GM23338 (cell line): ENCODE measurements around the gene PRPF18. TPM values are rescaled to one million over a fixed set of nuclear protein-coding genes. Genes with fewer than 3 reads are reported as not detected.

Experiments
- ATAC-seq: fragments of 200-7000 bp; cut with Tn5 transposase; 3 replicates; pipeline ENCODE4 v1.9.1; 2020
- DNase-seq: peaks from one replicate; pipeline ENCODE4 v3.0.0-alpha.2; 2015; ENCODE audit warnings: low spot score
- H2AFZ ChIP-seq: fragments of 200-600 bp; sonication (generic); 2 replicates; pipeline ENCODE4 v1.8.0; 2016; ENCODE audit warnings: antibody characterized with exemption, mild to moderate bottlenecking, moderate library complexity
- H3F3A ChIP-seq: fragments of 200-600 bp; sonication (generic); replicated peaks from 2 replicates; pipeline ENCODE4 v1.8.0; 2017; ENCODE audit warnings: antibody characterized with exemption, mixed run types, low read depth
- H3K27ac ChIP-seq: fragments of 200-600 bp; sonication (generic); 2 replicates; pipeline ENCODE4 v1.6.1; 2016; ENCODE audit warnings: low read depth
- H3K27me3 ChIP-seq: fragments of 200-600 bp; sonication (generic); 2 replicates; pipeline ENCODE4 v1.8.0; 2016; ENCODE audit warnings: mild to moderate bottlenecking, mixed run types, moderate library complexity; ENCODE audit not compliant: insufficient read depth
- H3K36me3 ChIP-seq: fragments of 200-600 bp; sonication (generic); 2 replicates; pipeline ENCODE4 v1.8.0; 2016; ENCODE audit warnings: mild to moderate bottlenecking; ENCODE audit not compliant: insufficient read depth
- H3K4me1 ChIP-seq: fragments of 200-600 bp; sonication (generic); 2 replicates; pipeline ENCODE4 v1.8.0; 2016; ENCODE audit warnings: mild to moderate bottlenecking, moderate library complexity; ENCODE audit not compliant: insufficient read depth
- H3K4me2 ChIP-seq: fragments of 200-600 bp; sonication (generic); 2 replicates; pipeline ENCODE4 v1.7.1; 2017; ENCODE audit warnings: mixed run types
- H3K4me3 ChIP-seq: fragments of 200-600 bp; sonication (generic); 2 replicates; pipeline ENCODE4 v1.6.1; 2016; ENCODE audit warnings: mixed run types
- H3K79me2 ChIP-seq: fragments of 200-600 bp; sonication (generic); replicated peaks from 2 replicates; pipeline ENCODE4 v1.8.0; 2017; ENCODE audit warnings: mild to moderate bottlenecking; ENCODE audit not compliant: insufficient read depth
- H3K9me2 ChIP-seq: fragments of 200-600 bp; sonication (generic); 2 replicates; pipeline ENCODE4 v1.8.0; 2017; ENCODE audit not compliant: insufficient read depth
- H4K20me1 ChIP-seq: fragments of 200-600 bp; sonication (generic); replicated peaks from 2 replicates; pipeline ENCODE4 v1.8.0; 2017; ENCODE audit warnings: mild to moderate bottlenecking; ENCODE audit not compliant: insufficient read depth
- H3K27ac Mint-ChIP-seq: 2 replicates; pipeline ENCODE4 v1.8.0; 2020; ENCODE audit warnings: inconsistent platforms, mild to moderate bottlenecking, moderate library complexity, mixed read lengths
- H3K27me3 Mint-ChIP-seq: 3 replicates; pipeline ENCODE4 v1.8.0; 2022; ENCODE audit warnings: low read depth, mild to moderate bottlenecking, moderate library complexity, mixed read lengths, inconsistent platforms; ENCODE audit not compliant: insufficient read depth, poor library complexity
- H3K36me3 Mint-ChIP-seq: 3 replicates; pipeline ENCODE4 v1.8.0; 2021; ENCODE audit warnings: low read depth, mild to moderate bottlenecking, inconsistent platforms, moderate library complexity, mixed read lengths
- H3K4me1 Mint-ChIP-seq: 3 replicates; pipeline ENCODE4 v1.8.0; 2020; ENCODE audit warnings: mild to moderate bottlenecking, inconsistent platforms, mixed read lengths
- H3K4me3 Mint-ChIP-seq: 3 replicates; pipeline ENCODE4 v1.8.0; 2021; ENCODE audit warnings: moderate library complexity, mild to moderate bottlenecking, inconsistent platforms, mixed read lengths
- H3K9me3 Mint-ChIP-seq: 3 replicates; pipeline ENCODE4 v1.8.0; 2020; ENCODE audit warnings: moderate library complexity, mild to moderate bottlenecking, inconsistent platforms, mixed read lengths
- CREB1 ChIP-seq: fragments of 250-450 bp; sonication (Bioruptor Pico); IDR thresholded peaks from 2 replicates; pipeline ENCODE4 v1.5.0; 2020; ENCODE audit warnings: low read depth, mild to moderate bottlenecking, moderate library complexity
- ETS1 ChIP-seq: IDR thresholded peaks from 2 replicates; pipeline ENCODE4 v1.6.1; 2016; ENCODE audit warnings: antibody characterized with exemption
- EZH2phosphoT487 ChIP-seq: fragments of 200-600 bp; sonication (generic); IDR thresholded peaks from one replicate; pipeline ENCODE4 v1.8.1; 2018; ENCODE audit warnings: antibody characterized with exemption; ENCODE audit not compliant: unreplicated experiment
- JUNB ChIP-seq: IDR thresholded peaks from one replicate; pipeline ENCODE4 v1.6.1; 2016; ENCODE audit warnings: antibody characterized with exemption; ENCODE audit not compliant: unreplicated experiment
- NANOG ChIP-seq: IDR thresholded peaks from 2 replicates; pipeline ENCODE4 v1.6.1; 2016; ENCODE audit warnings: antibody characterized with exemption, borderline replicate concordance
- POLR2AphosphoS5 ChIP-seq: IDR thresholded peaks from 2 replicates; pipeline ENCODE4 v1.6.1; 2016; ENCODE audit warnings: antibody characterized with exemption, low read depth
- REST ChIP-seq: IDR thresholded peaks from one replicate; pipeline ENCODE4 v1.6.1; 2018; ENCODE audit warnings: antibody characterized with exemption; ENCODE audit not compliant: unreplicated experiment
- STAT1 ChIP-seq: IDR thresholded peaks from one replicate; pipeline ENCODE4 v1.6.1; 2016; ENCODE audit warnings: antibody characterized with exemption; ENCODE audit not compliant: unreplicated experiment
- ZNF114 ChIP-seq: fragments of 250-450 bp; sonication (Bioruptor Pico); IDR thresholded peaks from 2 replicates; pipeline ENCODE4 v1.5.0; 2020; ENCODE audit warnings: mild to moderate bottlenecking, moderate library complexity
- ZNF331 ChIP-seq: fragments of 250-450 bp; sonication (Bioruptor Pico); IDR thresholded peaks from 2 replicates; pipeline ENCODE4 v1.5.0; 2020; ENCODE audit warnings: low read depth, mild to moderate bottlenecking, moderate library complexity
- polyA plus RNA-seq: library from polyadenylated mRNA; unstranded; fragments of >200 nt; fragmentation: Nextera tagmentation; extraction: Ambion mirVana; gene quantifications from 2 replicates; pipeline ENCODE4 v1.2.1, GENCODE V29; 2016
- total RNA-seq: library from RNA; depleted of rRNA; stranded (reverse); fragments of >200 nt; shearing (Covaris generic); gene quantifications from 2 replicates; pipeline ENCODE4 v1.2.3, GENCODE V29; 2014

Gene PRPF18
- total and polyA plus RNA-seq, 2 experiments from 2014 or later, result 15.1 to 17.2 TPM

- Histone ChIP-seq H3K79me2 (no peaks in the 10 kb centered on the region), H2AFZ (no peak overlapping the region), H3K27me3 (no peaks in the 10 kb centered on the region), H3K9me2 (no peaks in the 10 kb centered on the region), H3K27ac (peak overlapping the region; percentile 45; the same call in 1 of the 2 replicates), H3K4me2 (peak overlapping the region; percentile 35), H3K4me1 (peaks cover 20% of the 10 kb centered on the region), H4K20me1 (no peaks in the 10 kb centered on the region), H3F3A (no peaks in the 10 kb centered on the region), H3K36me3 (no peaks in the 10 kb centered on the region; the same call in 1 of the 2 replicates), H3K4me3 (0 out of 2 replicates have a peak overlapping the region, but pooled peaks have one; percentile 14)
- peak overlapping the region; percentile 33; the same call in 2 of the 3 replicates for H3K4me3 Mint-ChIP-seq
- ATAC-seq (peak; percentile 78), DNase-seq (peak; percentile 63)
- peaks cover 21% of the 10 kb centered on the region; the same call in 2 of the 3 replicates for H3K36me3 Mint-ChIP-seq
- TF ChIP-seq ETS1 (no peak), EZH2phosphoT487 (no peak), POLR2AphosphoS5 (no peak), ZNF114 (CRISPR knock-in tag) (no peak), JUNB (no peak)
- H3K9me3 Mint-ChIP-seq, result no peaks in the 10 kb centered on the region
- H3K27me3 Mint-ChIP-seq, result no peaks in the 10 kb centered on the region
- H3K4me1 Mint-ChIP-seq, result peaks cover 22% of the 10 kb centered on the region
- H3K27ac Mint-ChIP-seq, result peak overlapping the region; percentile 85
Measured at GRCh38 chr10:13615650-13616300, 29.0 kb downstream of the PRPF18 start.

- Mint-ChIP-seq H3K4me3 (no peak overlapping the region), H3K36me3 (peaks cover 21% of the 10 kb centered on the region; the same call in 2 of the 3 replicates), H3K27me3 (no peaks in the 10 kb centered on the region), H3K9me3 (no peaks in the 10 kb centered on the region), H3K27ac (no peak overlapping the region), H3K4me1 (peaks cover 22% of the 10 kb centered on the region)
- H3K9me2 ChIP-seq, result no peaks in the 10 kb centered on the region
- no peaks in the 10 kb centered on the region for H3K27me3 ChIP-seq
- no peak overlapping the region for H3K27ac ChIP-seq
- no peaks in the 10 kb centered on the region for H3K79me2 ChIP-seq
- H3F3A ChIP-seq, result no peaks in the 10 kb centered on the region
- ATAC-seq, result no peak
- peaks cover 20% of the 10 kb centered on the region for H3K4me1 ChIP-seq
- H3K36me3 ChIP-seq, result no peaks in the 10 kb centered on the region; the same call in 1 of the 2 replicates
- no peak overlapping the region for H3K4me3 ChIP-seq
- H3K4me2 ChIP-seq, result no peak overlapping the region
- H4K20me1 ChIP-seq, result no peaks in the 10 kb centered on the region
- H2AFZ ChIP-seq, result no peak overlapping the region
- DNase-seq, result no peak
- TF ChIP-seq ZNF114 (CRISPR knock-in tag) (no peak), CREB1 (CRISPR knock-in tag) (no peak), STAT1 (no peak), REST (no peak), ZNF331 (no peak), POLR2AphosphoS5 (no peak), EZH2phosphoT487 (no peak), NANOG (no peak), ETS1 (no peak)
Measured at GRCh38 chr10:13617116-13617515, 30.4 kb downstream of the PRPF18 start.
